Activated CD8-positive, alpha-beta memory T cell treated with anti-CD3 and anti-CD28 coated beads, Interleukin-2, amount 50 U/mL, for 24 hours (primary cell): ENCODE data around the gene RPS18.
"Not testable (repeated sequence)": the region's sequence is repeated elsewhere in the genome, so short reads cannot be mapped to it uniquely, and the experiment has no call there.

ENCODE experiments used
- DNase-seq: peaks from one replicate; pipeline ENCODE4 v3.0.0-alpha.2; 2020; ENCODE audit errors: extremely low read depth

RPS18 gene

GRCh38 chr6:33272275-33273128, 627 bp downstream of the RPS18 start:
- DNase-seq = no peak

- no peak for DNase-seq
Measured at GRCh38 chr6:33273129-33273923, 1.5 kb downstream of the RPS18 start.

- DNase-seq = no peak
Measured at GRCh38 chr6:33273924-33274902, 2.3 kb downstream of the RPS18 start.

- not testable (repeated sequence) for DNase-seq
Measured at GRCh38 chr6:33275795-33276580, 4.1 kb downstream of the RPS18 start.

GRCh38 chr6:33276581-33276863, 4.6 kb downstream of the RPS18 start:
- DNase-seq = no peak

GRCh38 chr6:33276864-33277662, 5.2 kb downstream of the RPS18 start, which contains the start of gene B3GALT4:
Gene B3GALT4, plus strand, starts transcription at chr6:33277123. Its CDS starts 297 bp downstream, at chr6:33277420.
- DNase-seq = no peak

GRCh38 chr6:33277663-33278391, 6.0 kb downstream of the RPS18 start:
- no peak for DNase-seq

GRCh38 chr6:33278392-33278741, 6.5 kb downstream of the RPS18 start:
- no peak for DNase-seq

GRCh38 chr6:33278810-33279209, 6.9 kb downstream of the RPS18 start:
- DNase-seq = no peak

- DNase-seq = no peak
Measured at GRCh38 chr6:33279257-33279695, 7.4 kb downstream of the RPS18 start.

- DNase-seq = no peak
Measured at GRCh38 chr6:33279971-33280511, 8.2 kb downstream of the RPS18 start.

GRCh38 chr6:33280539-33280938, 8.7 kb downstream of the RPS18 start:
- no peak for DNase-seq

GRCh38 chr6:33285214-33285613, 13.3 kb downstream of the RPS18 start:
- not testable (repeated sequence) for DNase-seq

GRCh38 chr6:33286946-33287914, 15.4 kb downstream of the RPS18 start:
- no peak for DNase-seq

GRCh38 chr6:33288141-33288920, 16.5 kb downstream of the RPS18 start:
- DNase-seq = no peak

- DNase-seq = peak; percentile 63
Measured at GRCh38 chr6:33288921-33289783, 17.3 kb downstream of the RPS18 start, which contains the start of the genes PFDN6 and WDR46. Gene PFDN6, plus strand, starts transcription at chr6:33289601. Its CDS starts 256 bp downstream, at chr6:33289857. Gene WDR46, minus strand, starts transcription at chr6:33289239. Its CDS starts 69 bp downstream, at chr6:33289170.
